Body of pancreas (tissue), 4 donors: ENCODE results near the gene IL34. TPM values are rescaled to one million over a fixed set of nuclear protein-coding genes. Genes with fewer than 3 reads are reported as not detected.

Source experiments
- ATAC-seq: fragments of 150-250 bp; one replicate; pipeline ENCODE4 v1.9.1; 2016
- DNase-seq, 4 donors: peaks; one replicate each; pipeline ENCODE4 v3.0.0-alpha.2; 2019
- H3K27ac ChIP-seq, 4 donors: fragments of 200-600 bp; sonication (generic); 1 replicate in 3 of 4; 2 replicates in 1 of 4; pipeline versions ENCODE4 v1.5.1 to v1.6.1; 2016 to 2019; ENCODE audit warnings: mild to moderate bottlenecking in 1 of 4, mixed read lengths in 1 of 4, moderate library complexity in 1 of 4
- H3K27me3 ChIP-seq, 2 donors: fragments of 200-600 bp; sonication (generic); one replicate each; pipeline ENCODE4 v1.6.0; 2016; ENCODE audit warnings: mild to moderate bottlenecking in 1 of 2
- H3K36me3 ChIP-seq, 2 donors: fragments of 200-600 bp; sonication (generic); replicated peaks in 1 of 2; 2 replicates each; pipeline ENCODE4 v1.5.1; 2016; ENCODE audit warnings: low read depth in 2 of 2; ENCODE audit not compliant: insufficient read depth in 1 of 2
- H3K4me1 ChIP-seq: fragments of 200-600 bp; sonication (generic); one replicate; pipeline ENCODE4 v1.6.0; 2016
- H3K4me3 ChIP-seq, 2 donors: fragments of 200-600 bp; sonication (generic); 1 replicate in 1 of 2; 2 replicates in 1 of 2; pipeline ENCODE4 v1.5.1; 2016 to 2019
- H3K9me3 ChIP-seq, 3 donors: fragments of 200-600 bp; sonication (generic); 1 replicate in 2 of 3; 2 replicates in 1 of 3; pipeline ENCODE4 v1.5.1; 2016
- CTCF ChIP-seq, 7 experiments: fragments of 450-650 bp in 4 of 7; fragments of 200-600 bp in 3 of 7; sonication (generic) in 3 of 7; IDR thresholded peaks; one replicate each; pipeline ENCODE4 v1.5.1; 2016 to 2019; ENCODE audit warnings: antibody characterized with exemption in 7 of 7
- POLR2A ChIP-seq, 3 donors: fragments of 450-650 bp; IDR thresholded peaks; one replicate each; pipeline ENCODE4 v1.6.1; 2016; ENCODE audit warnings: antibody characterized with exemption in 3 of 3, mild to moderate bottlenecking in 2 of 3
- WGBS, 2 donors: methylation state at CpG; one replicate each; pipeline ENCODE4 v1.1.5; 2017; 5-methylcytosine and 5-hydroxymethylcytosine counted together
- intact Hi-C: fragments of 100-400 bp; cut with DNase I; formaldehyde crosslinking; loops from one replicate; pipeline ENCODE4 v1.15.1; 2023
- total RNA-seq, 2 donors: library from RNA; depleted of rRNA; stranded (reverse); fragments of >200 nt; gene quantifications; one replicate each; pipeline ENCODE4 v1.1.0, GENCODE V29; 2016

Gene IL34
- total RNA-seq, 2 donors from 2014 or later: 0.78 to 3.0 TPM

- Histone ChIP-seq H3K4me3 (no peak overlapping the region), H3K27ac (no peak overlapping the region), H3K27me3 (no peaks in the 10 kb centered on the region), H3K4me1 (no peaks in the 10 kb centered on the region), H3K9me3 (no peaks in the 10 kb centered on the region), H3K36me3 (peaks cover 0 to 10% of the 10 kb centered on the region in 2 donors)
- 89 to 92% methylated on average over 5 to 8 of the region's 13 CpGs for WGBS, 2 donors
- DNase-seq (no peak), ATAC-seq (peak; percentile 15)
- TF ChIP-seq POLR2A (IDR thresholded peaks at IDR 0.05) (no peak), CTCF (IDR thresholded peaks at IDR 0.05) (no peak)
- intact Hi-C loops: no loop called here
Observed at GRCh38 chr16:70662991-70663523, 16.7 kb downstream of the IL34 start.

GRCh38 chr16:70663524-70664324, 17.4 kb downstream of the IL34 start:
- Histone ChIP-seq H3K4me1 (no peaks in the 10 kb centered on the region), H3K27me3 (no peaks in the 10 kb centered on the region), H3K9me3 (no peaks in the 10 kb centered on the region), H3K36me3 (peaks cover 0 to 14% of the 10 kb centered on the region in 2 donors), H3K27ac (no peak overlapping the region), H3K4me3 (no peak overlapping the region)
- ATAC-seq (no peak), DNase-seq (no peak)
- no peak for TF ChIP-seq CTCF (IDR thresholded peaks at IDR 0.05)
- TF ChIP-seq POLR2A (IDR thresholded peaks at IDR 0.05): no peak
- intact Hi-C loops: no loop called here
- WGBS, 2 donors: 97 to 98% methylated on average over 7 to 46 of the region's 56 CpGs

GRCh38 chr16:70664325-70665112, 18.2 kb downstream of the IL34 start:
- Histone ChIP-seq H3K4me3 (no peak overlapping the region), H3K27me3 (no peaks in the 10 kb centered on the region), H3K4me1 (no peaks in the 10 kb centered on the region), H3K36me3 (peaks cover 0 to 14% of the 10 kb centered on the region in 2 donors), H3K9me3 (no peaks in the 10 kb centered on the region), H3K27ac (no peak overlapping the region)
- DNase-seq (no peak), ATAC-seq (no peak)
- intact Hi-C loops: no loop called here
- 92% methylated on average over 37 of the region's 39 CpGs; no CpG with 5 or more reads in 1 of the 2 donors for WGBS, 2 donors
- TF ChIP-seq CTCF (IDR thresholded peaks at IDR 0.05): no peak
- no peak for TF ChIP-seq POLR2A (IDR thresholded peaks at IDR 0.05)

- Histone ChIP-seq H3K27ac (no peak overlapping the region), H3K36me3 (peaks cover 0 to 14% of the 10 kb centered on the region in 2 donors), H3K9me3 (no peaks in the 10 kb centered on the region), H3K27me3 (no peaks in the 10 kb centered on the region), H3K4me1 (no peaks in the 10 kb centered on the region), H3K4me3 (no peak overlapping the region)
- DNase-seq (no peak), ATAC-seq (no peak)
- intact Hi-C loops: no loop called here
- WGBS, 2 donors: 93 to 98% methylated on average over 10 to 12 of the region's 14 CpGs
- TF ChIP-seq CTCF (IDR thresholded peaks at IDR 0.05) (no peak), POLR2A (IDR thresholded peaks at IDR 0.05) (no peak)
Observed at GRCh38 chr16:70665113-70665694, 18.8 kb downstream of the IL34 start.
